ES-I3 (cell line): ENCODE data around the gene RAD1.

Source experiments
- H3K36me3 ChIP-seq: 2 replicates; pipeline ENCODE4 v1.6.1; 2013; ENCODE audit warnings: mild to moderate bottlenecking, low read length, control low read depth, moderate library complexity; ENCODE audit not compliant: insufficient read depth
- H3K4me1 ChIP-seq: 2 replicates; pipeline ENCODE4 v1.6.1; 2013; ENCODE audit warnings: mild to moderate bottlenecking, control low read depth, low read length; ENCODE audit not compliant: insufficient read depth
- H3K9ac ChIP-seq: 2 replicates; pipeline ENCODE4 v1.6.1; 2013; ENCODE audit warnings: low read depth, mild to moderate bottlenecking, low read length, moderate library complexity
- H3K9me3 ChIP-seq: 2 replicates; pipeline ENCODE4 v1.6.1; 2013; ENCODE audit warnings: mild to moderate bottlenecking, low read length, moderate library complexity; ENCODE audit not compliant: control insufficient read depth, insufficient read depth

RAD1 gene

GRCh38 chr5:34898258-34898895 lies 16.9 kb downstream of the RAD1 start:
- Histone ChIP-seq H3K4me1 (peaks cover 8% of the 10 kb centered on the region; the same call in 1 of the 2 replicates), H3K36me3 (peaks cover 8% of the 10 kb centered on the region), H3K9ac (no peak overlapping the region), H3K9me3 (no peaks in the 10 kb centered on the region)

- Histone ChIP-seq H3K9ac (no peak overlapping the region), H3K36me3 (peaks cover 8% of the 10 kb centered on the region), H3K9me3 (no peaks in the 10 kb centered on the region), H3K4me1 (peaks cover 8% of the 10 kb centered on the region; the same call in 1 of the 2 replicates)
These were observed 17.7 kb downstream of the RAD1 start for GRCh38 chr5:34897646-34898045.

DNA sequence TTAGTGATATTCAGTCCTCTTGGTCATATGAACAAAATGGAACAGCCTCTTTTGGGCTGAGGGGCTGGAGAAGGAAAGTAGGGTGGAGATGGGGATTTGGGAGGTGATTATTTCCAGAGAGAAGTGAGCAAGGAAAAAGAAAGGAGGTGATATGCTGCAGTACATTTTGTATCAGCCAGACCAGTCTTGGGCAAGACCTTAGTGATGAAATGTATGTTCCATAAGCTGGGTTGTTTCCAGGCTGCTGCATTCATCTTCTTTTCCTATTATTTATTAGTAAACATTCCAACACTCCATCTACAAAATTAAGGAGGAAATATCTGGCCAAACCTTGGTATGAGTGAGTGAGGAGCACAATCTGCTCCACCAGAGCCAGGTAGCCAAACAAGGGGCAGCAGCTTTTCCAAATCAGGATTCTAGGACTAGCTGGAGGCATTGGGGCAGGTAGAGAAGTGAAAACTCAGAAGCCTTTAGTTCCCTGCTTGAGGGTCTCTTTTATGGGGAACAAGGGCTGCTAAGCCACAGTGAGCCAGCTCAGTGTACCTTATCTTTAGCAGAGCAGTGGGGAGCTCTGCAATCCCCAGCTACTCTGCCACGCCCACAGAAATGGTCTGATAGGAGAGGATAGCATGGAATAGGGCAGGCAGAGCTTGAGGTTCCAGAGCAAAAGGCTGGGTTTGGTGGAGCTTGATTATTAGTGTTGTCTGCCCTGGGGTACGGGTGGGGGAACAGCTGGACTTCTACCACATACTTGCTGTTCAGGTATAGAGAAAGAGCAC lies 19.5 kb downstream of the RAD1 start:
- Histone ChIP-seq H3K36me3 (peaks cover 8% of the 10 kb centered on the region; the same call in 1 of the 2 replicates), H3K9me3 (no peaks in the 10 kb centered on the region), H3K4me1 (peaks cover 8% of the 10 kb centered on the region; the same call in 1 of the 2 replicates), H3K9ac (no peak overlapping the region)

- Histone ChIP-seq H3K4me1 (peaks cover 8% of the 10 kb centered on the region; the same call in 1 of the 2 replicates), H3K9ac (no peak overlapping the region), H3K36me3 (peaks cover 8% of the 10 kb centered on the region; the same call in 1 of the 2 replicates), H3K9me3 (no peaks in the 10 kb centered on the region)
These were observed 20.6 kb downstream of the RAD1 start for GRCh38 chr5:34894716-34895115.

GRCh38 chr5:34892414-34892813 lies 22.9 kb downstream of the RAD1 start:
- H3K9me3 ChIP-seq, result no peaks in the 10 kb centered on the region
- H3K36me3 ChIP-seq, result peaks cover 8% of the 10 kb centered on the region; the same call in 1 of the 2 replicates
- H3K4me1 ChIP-seq, result no peaks in the 10 kb centered on the region
- no peak overlapping the region for H3K9ac ChIP-seq

DNA sequence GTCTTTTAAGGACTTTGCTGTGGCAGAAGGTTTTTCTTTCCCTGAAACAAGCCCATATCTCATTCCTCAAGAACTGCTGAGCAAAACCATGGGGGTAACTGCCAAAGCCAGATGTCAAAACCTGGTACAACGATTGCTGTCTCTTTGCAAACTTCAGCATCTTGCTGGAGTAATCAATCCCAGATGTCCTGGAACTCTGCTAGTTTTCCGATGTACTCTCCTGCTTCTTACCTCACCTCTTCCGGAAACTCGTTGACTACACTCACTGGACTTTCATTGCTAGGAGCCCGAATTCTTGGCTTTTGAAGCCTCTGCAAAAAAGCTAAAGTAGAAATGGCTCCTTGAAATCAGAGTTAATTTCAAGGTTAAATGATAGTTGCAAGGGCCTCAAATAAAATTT lies 23.3 kb downstream of the RAD1 start:
- Histone ChIP-seq H3K4me1 (no peaks in the 10 kb centered on the region), H3K36me3 (peaks cover 8% of the 10 kb centered on the region; the same call in 1 of the 2 replicates), H3K9me3 (no peaks in the 10 kb centered on the region), H3K9ac (no peak overlapping the region)

DNA sequence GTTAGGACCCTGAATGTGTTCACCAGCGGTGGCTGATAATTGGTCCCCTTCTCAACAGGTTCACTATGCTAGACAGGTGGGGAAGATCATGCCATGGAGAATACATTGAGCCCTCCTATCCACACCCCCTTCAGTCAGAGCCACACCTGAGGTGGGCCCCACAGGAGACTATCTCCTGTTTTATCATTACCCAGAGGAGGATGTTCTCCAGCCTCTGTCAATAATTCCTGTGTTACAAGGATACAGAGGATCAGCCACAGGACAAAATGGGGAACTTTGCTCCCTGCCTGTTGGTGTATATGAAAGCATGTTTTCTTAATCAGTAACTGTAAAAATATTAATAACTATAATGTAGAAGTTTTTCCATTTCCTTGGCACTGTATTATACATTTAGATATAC lies 25.9 kb downstream of the RAD1 start:
- Histone ChIP-seq H3K9me3 (no peaks in the 10 kb centered on the region), H3K36me3 (no peaks in the 10 kb centered on the region), H3K4me1 (no peaks in the 10 kb centered on the region), H3K9ac (no peak overlapping the region)

- Histone ChIP-seq H3K9ac (no peak overlapping the region), H3K9me3 (no peaks in the 10 kb centered on the region), H3K4me1 (no peaks in the 10 kb centered on the region), H3K36me3 (no peaks in the 10 kb centered on the region)
These were observed 28.7 kb downstream of the RAD1 start for GRCh38 chr5:34886392-34887119.

- Histone ChIP-seq H3K36me3 (no peaks in the 10 kb centered on the region), H3K4me1 (no peaks in the 10 kb centered on the region), H3K9ac (no peak overlapping the region), H3K9me3 (no peaks in the 10 kb centered on the region; the same call in 1 of the 2 replicates)
These were observed 34.1 kb downstream of the RAD1 start for GRCh38 chr5:34881246-34881645.

DNA sequence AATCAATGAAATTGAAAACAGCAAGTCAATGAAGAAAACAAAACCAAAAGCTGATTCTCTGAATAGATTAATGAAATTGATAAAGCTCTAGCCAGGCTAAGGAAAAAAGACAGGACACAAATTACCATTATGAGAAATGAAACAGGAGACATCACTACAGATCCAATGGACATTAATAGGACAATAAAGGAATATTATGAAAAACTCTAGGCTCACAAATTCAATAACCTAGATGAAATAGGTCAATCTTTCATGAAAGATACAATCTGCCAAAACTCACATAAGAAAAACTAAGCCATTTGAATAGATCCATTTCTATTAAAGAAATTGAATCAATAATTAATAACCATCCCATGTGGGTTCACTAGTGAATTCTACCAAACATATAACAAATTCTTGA lies 39.0 kb downstream of the RAD1 start:
- Histone ChIP-seq H3K9me3 (no peaks in the 10 kb centered on the region; the same call in 1 of the 2 replicates), H3K36me3 (no peaks in the 10 kb centered on the region), H3K4me1 (no peaks in the 10 kb centered on the region), H3K9ac (no peak overlapping the region)

- no peak overlapping the region for H3K9ac ChIP-seq
- peaks cover 12% of the 10 kb centered on the region for H3K4me1 ChIP-seq
- H3K36me3 ChIP-seq, result no peaks in the 10 kb centered on the region
- 0 out of 2 replicates have a peak, but pooled peaks cover 3% of the 10 kb centered on the region for H3K9me3 ChIP-seq
These were observed 44.9 kb downstream of the RAD1 start for GRCh38 chr5:34870382-34870781.

GRCh38 chr5:34869256-34869655 lies 46.0 kb downstream of the RAD1 start:
- Histone ChIP-seq H3K36me3 (no peaks in the 10 kb centered on the region), H3K9me3 (0 out of 2 replicates have a peak, but pooled peaks cover 3% of the 10 kb centered on the region), H3K9ac (no peak overlapping the region), H3K4me1 (peaks cover 12% of the 10 kb centered on the region)

DNA sequence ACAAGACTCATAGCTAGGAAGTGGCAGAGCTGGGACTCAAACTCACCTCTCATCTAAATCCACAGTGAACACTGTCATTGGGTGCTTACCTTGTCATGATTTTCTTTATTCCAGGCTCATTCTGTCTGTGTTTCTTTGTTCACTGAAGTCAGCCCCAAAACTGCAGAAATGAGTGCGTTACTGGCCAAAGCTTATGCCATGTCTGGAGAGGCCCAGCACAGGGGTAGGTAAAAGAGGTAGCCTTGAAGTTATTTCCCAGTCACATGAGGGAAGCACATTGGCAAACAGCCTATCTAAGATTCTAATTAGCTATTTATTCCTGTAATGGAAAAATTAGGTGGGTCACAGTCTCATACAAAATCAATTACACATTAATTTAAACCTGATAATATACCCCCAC lies 46.5 kb downstream of the RAD1 start:
- no peaks in the 10 kb centered on the region for H3K36me3 ChIP-seq
- H3K4me1 ChIP-seq, result peaks cover 13% of the 10 kb centered on the region
- 0 out of 2 replicates have a peak, but pooled peaks cover 3% of the 10 kb centered on the region for H3K9me3 ChIP-seq
- no peak overlapping the region for H3K9ac ChIP-seq

DNA sequence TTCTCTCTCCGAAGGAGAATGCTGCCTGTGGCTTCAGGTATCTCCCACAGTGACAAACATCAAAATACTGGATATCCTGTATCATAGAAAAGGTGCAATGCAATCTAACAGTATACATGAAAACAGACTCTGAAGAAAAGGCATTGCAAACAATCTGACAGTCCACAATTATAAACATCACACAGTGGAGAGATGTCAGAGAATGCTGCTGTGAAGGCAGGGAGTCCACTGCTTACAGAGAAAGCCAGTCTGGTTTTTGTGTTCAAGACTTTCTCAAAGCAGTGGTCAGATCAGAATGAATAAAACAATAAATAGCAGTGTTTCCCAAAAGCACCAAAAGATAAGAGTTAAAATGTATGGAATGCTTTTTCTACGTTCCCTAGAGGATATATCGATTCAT lies 47.6 kb downstream of the RAD1 start:
- no peak overlapping the region for H3K9ac ChIP-seq
- H3K4me1 ChIP-seq, result peaks cover 23% of the 10 kb centered on the region
- H3K36me3 ChIP-seq, result no peaks in the 10 kb centered on the region
- H3K9me3 ChIP-seq, result 0 out of 2 replicates have a peak, but pooled peaks cover 3% of the 10 kb centered on the region
